Measurements from ENCODE around the gene LIN7C. TPM values are rescaled to one million over a fixed set of nuclear protein-coding genes. Genes with fewer than 3 reads are reported as not detected.

Gene LIN7C
- polyA plus RNA-seq, 1 experiment: 22.8 TPM

- no peak for TF ChIP-seq CTCF (IDR thresholded peaks at IDR 0.05; ENCODE audit: low read depth, low read length)
- H3K27ac ChIP-seq (ENCODE audit: low read depth, low read length): no peak overlapping the region
- H3K9me3 ChIP-seq (ENCODE audit: control insufficient read depth, insufficient read depth, low read length): no peaks in the 10 kb centered on the region
- DNase-seq (ENCODE audit: low read depth, low spot score): no peak
- ChIA-PET CTCF (interaction anchor here (1.1 to 3.0 kb wide), 2 partner anchors 20 to 307 kb away, joined by 3 to 10 read pairs; no protein-coding TSS in a partner anchor), POLR2A (no interaction called here)
- H3K4me3 ChIP-seq (ENCODE audit: low read depth, low read length): no peak overlapping the region
- no peaks in the 10 kb centered on the region for H3K27me3 ChIP-seq (ENCODE audit: control insufficient read depth, insufficient read depth, low read length)
Observed at GRCh38 chr11:27465629-27466028, 40.9 kb downstream of the LIN7C start.

- no peak overlapping the region for H3K27ac ChIP-seq (ENCODE audit: low read depth, low read length)
Observed at GRCh38 chr11:27464909-27465308, 41.7 kb downstream of the LIN7C start.

GRCh38 chr11:27464289-27464696, 42.3 kb downstream of the LIN7C start:
- TF ChIP-seq CTCF (IDR thresholded peaks at IDR 0.05; ENCODE audit: low read depth, low read length): no peak
- CTCF ChIA-PET: interaction anchor here (1.0 to 3.0 kb wide), 3 partner anchors 8 to 168 kb away, joined by 4 to 10 read pairs (median 4); partner anchors contain the start of gene LGR4
- H3K9me3 ChIP-seq (ENCODE audit: control insufficient read depth, insufficient read depth, low read length): no peaks in the 10 kb centered on the region
- POLR2A ChIA-PET: interaction anchor here (0.6 to 1.1 kb wide), 2 partner anchors 41 to 1204 kb away, joined by 3 read pairs; no protein-coding TSS in a partner anchor
- DNase-seq (ENCODE audit: low read depth, low spot score): no peak
- no peak overlapping the region for H3K4me3 ChIP-seq (ENCODE audit: low read depth, low read length)
- no peaks in the 10 kb centered on the region for H3K27me3 ChIP-seq (ENCODE audit: control insufficient read depth, insufficient read depth, low read length)
- no peak overlapping the region for H3K27ac ChIP-seq (ENCODE audit: low read depth, low read length)

More at GRCh38 chr11:27464909-27465308, 41.7 kb downstream of the LIN7C start:
- H3K27me3 ChIP-seq (ENCODE audit: control insufficient read depth, insufficient read depth, low read length): no peaks in the 10 kb centered on the region
- no peak for TF ChIP-seq CTCF (IDR thresholded peaks at IDR 0.05; ENCODE audit: low read depth, low read length)
- H3K4me3 ChIP-seq (ENCODE audit: low read depth, low read length): no peak overlapping the region
- CTCF ChIA-PET: interaction anchor here (0.6 to 3.0 kb wide), 5 partner anchors 8 to 428 kb away, joined by 3 to 10 read pairs (median 4); partner anchors contain the start of gene LGR4
- no peaks in the 10 kb centered on the region for H3K9me3 ChIP-seq (ENCODE audit: control insufficient read depth, insufficient read depth, low read length)
- DNase-seq (ENCODE audit: low read depth, low spot score): no peak
- POLR2A ChIA-PET: interaction anchor here (0.6 to 1.1 kb wide), 2 partner anchors 42 to 1204 kb away, joined by 3 read pairs; no protein-coding TSS in a partner anchor

- TF ChIP-seq CTCF (IDR thresholded peaks at IDR 0.05; ENCODE audit: low read depth, low read length): no peak
- ChIA-PET CTCF (interaction anchor here (0.9 kb wide), 1 partner anchor 166 kb away, joined by 3 read pairs; no protein-coding TSS in a partner anchor), POLR2A (no interaction called here)
- no peak for DNase-seq (ENCODE audit: low read depth, low spot score)
- Histone ChIP-seq H3K27me3 (ENCODE audit: control insufficient read depth, insufficient read depth, low read length) (no peaks in the 10 kb centered on the region), H3K4me3 (ENCODE audit: low read depth, low read length) (no peak overlapping the region), H3K9me3 (ENCODE audit: control insufficient read depth, insufficient read depth, low read length) (no peaks in the 10 kb centered on the region), H3K27ac (ENCODE audit: low read depth, low read length) (no peak overlapping the region)
Observed at GRCh38 chr11:27462543-27462942, 44.0 kb downstream of the LIN7C start.

GRCh38 chr11:27460158-27460978, 46.2 kb downstream of the LIN7C start:
- H3K27me3 ChIP-seq (ENCODE audit: control insufficient read depth, insufficient read depth, low read length): no peaks in the 10 kb centered on the region
- POLR2A ChIA-PET: interaction anchor here (0.7 to 0.8 kb wide), 2 partner anchors 12 to 77 kb away, joined by 3 read pairs; partner anchors contain the start of gene LGR4
- CTCF ChIA-PET: no interaction called here
- TF ChIP-seq CTCF (IDR thresholded peaks at IDR 0.05; ENCODE audit: low read depth, low read length): no peak
- H3K27ac ChIP-seq (ENCODE audit: low read depth, low read length): no peak overlapping the region
- no peak for DNase-seq (ENCODE audit: low read depth, low spot score)
- no peaks in the 10 kb centered on the region for H3K9me3 ChIP-seq (ENCODE audit: control insufficient read depth, insufficient read depth, low read length)
- no peak overlapping the region for H3K4me3 ChIP-seq (ENCODE audit: low read depth, low read length)
